GM18499 (cell line): ENCODE results near the gene AMPH.
"Not testable (repeated sequence)": the region's sequence is repeated elsewhere in the genome, so short reads cannot be mapped to it uniquely, and the experiment has no call there.

ENCODE experiments used
- ATAC-seq: cut with Tn5 transposase; IDR thresholded peaks from one replicate; pipeline ENCODE4 v1.9.1; 2021; ENCODE audit warnings: moderate number of reproducible peaks; ENCODE audit not compliant: insufficient read depth, unreplicated experiment

Gene AMPH

GRCh38 chr7:38411404-38411803 is 219.8 kb downstream of the AMPH start:
- no peak for ATAC-seq

- no peak for ATAC-seq
Measured at GRCh38 chr7:38410056-38410455, 221.1 kb downstream of the AMPH start.

- no peak for ATAC-seq
Measured at GRCh38 chr7:38409531-38409930, 221.6 kb downstream of the AMPH start.

GRCh38 chr7:38398725-38399321 is 232.3 kb downstream of the AMPH start:
- no peak for ATAC-seq

- no peak for ATAC-seq
Measured at GRCh38 chr7:38396852-38397251, 234.3 kb downstream of the AMPH start.

GRCh38 chr7:38395921-38396552 is 235.1 kb downstream of the AMPH start:
- ATAC-seq: not testable (repeated sequence)

GRCh38 chr7:38394660-38395059 is 236.5 kb downstream of the AMPH start:
- ATAC-seq: no peak

- ATAC-seq: no peak
Measured at GRCh38 chr7:38393874-38394273, 237.3 kb downstream of the AMPH start.

- ATAC-seq: no peak
Measured at GRCh38 chr7:38391751-38392150, 239.4 kb downstream of the AMPH start.

- no peak for ATAC-seq
Measured at GRCh38 chr7:38385682-38386081, 245.5 kb downstream of the AMPH start.

GRCh38 chr7:38383281-38383680 is 247.9 kb downstream of the AMPH start:
- ATAC-seq: no peak

- no peak for ATAC-seq
Measured at GRCh38 chr7:38382684-38383083, 248.5 kb downstream of the AMPH start.

- ATAC-seq: no peak
Measured at GRCh38 chr7:38375453-38375852, 255.7 kb downstream of the AMPH start.

- no peak for ATAC-seq
Measured at GRCh38 chr7:38374507-38374906, 256.7 kb downstream of the AMPH start.

GRCh38 chr7:38373155-38373554 is 258.0 kb downstream of the AMPH start:
- no peak for ATAC-seq

- ATAC-seq: no peak
Measured at GRCh38 chr7:38372290-38372689, 258.9 kb downstream of the AMPH start.

GRCh38 chr7:38369816-38370493 is 261.2 kb downstream of the AMPH start:
- peak; percentile 49 for ATAC-seq

- no peak for ATAC-seq
Measured at GRCh38 chr7:38368191-38368605, 263.0 kb downstream of the AMPH start.

GRCh38 chr7:38367301-38367890 is 263.8 kb downstream of the AMPH start:
- ATAC-seq: peak; percentile 55

GRCh38 chr7:38363379-38363778 is 267.8 kb downstream of the AMPH start:
- not testable (repeated sequence) for ATAC-seq

GRCh38 chr7:38362611-38363237 is 268.4 kb downstream of the AMPH start:
- peak; percentile 27 for ATAC-seq
